Measurements from ENCODE around the gene MSH5. TPM values are rescaled to one million over a fixed set of nuclear protein-coding genes. Genes with fewer than 3 reads are reported as not detected.

Gene MSH5
- total RNA-seq, 2 donors from 2014 or later = 13.3 to 34.2 TPM

DNA sequence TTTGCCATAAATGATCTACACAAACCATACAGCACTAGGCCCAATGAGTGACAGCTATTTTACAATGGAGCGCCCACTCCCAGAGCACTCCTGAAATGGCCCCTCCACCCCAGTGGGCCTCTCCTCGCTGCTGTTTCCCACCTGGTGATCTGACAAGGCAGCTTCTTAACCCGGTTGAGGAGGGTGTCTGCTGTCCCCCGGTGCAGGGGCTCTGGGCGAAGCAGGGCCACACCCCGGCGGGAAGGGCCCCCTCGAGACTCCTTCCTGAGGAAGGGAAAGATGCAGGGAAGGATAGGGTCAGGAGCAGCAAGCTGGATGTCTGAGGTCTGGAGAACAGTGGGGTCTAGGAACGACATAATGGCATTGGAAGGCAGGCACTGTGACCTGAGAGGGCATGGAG is 46.9 kb upstream of the MSH5 start:
- DNase-seq = no peak

DNA sequence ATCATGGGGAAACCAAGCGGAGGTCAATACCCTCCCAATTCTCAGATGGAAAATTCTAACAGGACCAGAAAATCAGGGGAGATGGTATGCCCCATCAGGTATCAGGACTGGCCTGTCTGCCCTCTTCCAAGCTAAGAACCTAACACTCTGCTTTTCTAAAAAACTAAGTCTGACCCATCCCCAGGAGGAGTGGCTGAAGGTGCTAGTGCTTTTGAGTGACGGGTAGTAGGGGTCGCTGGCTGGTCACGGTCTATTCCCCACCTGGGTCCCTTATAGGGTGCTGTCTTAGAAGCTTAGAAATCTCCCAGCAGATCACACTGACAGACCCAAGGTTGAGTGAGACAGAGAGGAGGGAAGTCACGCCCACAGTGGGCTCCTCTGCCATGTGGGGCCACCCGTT is 46.3 kb upstream of the MSH5 start:
- TF ChIP-seq, protein P1, sequence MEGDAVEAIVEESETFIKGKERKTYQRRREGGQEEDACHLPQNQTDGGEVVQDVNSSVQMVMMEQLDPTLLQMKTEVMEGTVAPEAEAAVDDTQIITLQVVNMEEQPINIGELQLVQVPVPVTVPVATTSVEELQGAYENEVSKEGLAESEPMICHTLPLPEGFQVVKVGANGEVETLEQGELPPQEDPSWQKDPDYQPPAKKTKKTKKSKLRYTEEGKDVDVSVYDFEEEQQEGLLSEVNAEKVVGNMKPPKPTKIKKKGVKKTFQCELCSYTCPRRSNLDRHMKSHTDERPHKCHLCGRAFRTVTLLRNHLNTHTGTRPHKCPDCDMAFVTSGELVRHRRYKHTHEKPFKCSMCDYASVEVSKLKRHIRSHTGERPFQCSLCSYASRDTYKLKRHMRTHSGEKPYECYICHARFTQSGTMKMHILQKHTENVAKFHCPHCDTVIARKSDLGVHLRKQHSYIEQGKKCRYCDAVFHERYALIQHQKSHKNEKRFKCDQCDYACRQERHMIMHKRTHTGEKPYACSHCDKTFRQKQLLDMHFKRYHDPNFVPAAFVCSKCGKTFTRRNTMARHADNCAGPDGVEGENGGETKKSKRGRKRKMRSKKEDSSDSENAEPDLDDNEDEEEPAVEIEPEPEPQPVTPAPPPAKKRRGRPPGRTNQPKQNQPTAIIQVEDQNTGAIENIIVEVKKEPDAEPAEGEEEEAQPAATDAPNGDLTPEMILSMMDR (IDR thresholded peaks at IDR 0.05) = no peak
- Histone ChIP-seq H3K36me3 (peaks cover 5% of the 10 kb centered on the region), H3K27me3 (no peaks in the 10 kb centered on the region), H3K9me3 (no peaks in the 10 kb centered on the region), H3K27ac (no peak overlapping the region), H3K9ac (ENCODE audit: low read depth in 2 of 2, low read length in 2 of 2) (no peak overlapping the region), H3K4me3 (no peak overlapping the region), H3K4me1 (no peaks in the 10 kb centered on the region)
- intact Hi-C loops (cut with DNase I) = no loop called here
- DNase-seq = no peak

More for the DNA sequence above, 46.9 kb upstream of the MSH5 start:
- Histone ChIP-seq H3K36me3 (peaks cover 10% of the 10 kb centered on the region), H3K27me3 (no peaks in the 10 kb centered on the region), H3K9ac (ENCODE audit: low read depth in 2 of 2, low read length in 2 of 2) (no peak overlapping the region), H3K4me1 (no peaks in the 10 kb centered on the region), H3K4me3 (no peak overlapping the region), H3K9me3 (no peaks in the 10 kb centered on the region), H3K27ac (no peak overlapping the region)
- intact Hi-C loops (cut with DNase I) = no loop called here
- TF ChIP-seq, protein P1 (IDR thresholded peaks at IDR 0.05) = no peak

DNA sequence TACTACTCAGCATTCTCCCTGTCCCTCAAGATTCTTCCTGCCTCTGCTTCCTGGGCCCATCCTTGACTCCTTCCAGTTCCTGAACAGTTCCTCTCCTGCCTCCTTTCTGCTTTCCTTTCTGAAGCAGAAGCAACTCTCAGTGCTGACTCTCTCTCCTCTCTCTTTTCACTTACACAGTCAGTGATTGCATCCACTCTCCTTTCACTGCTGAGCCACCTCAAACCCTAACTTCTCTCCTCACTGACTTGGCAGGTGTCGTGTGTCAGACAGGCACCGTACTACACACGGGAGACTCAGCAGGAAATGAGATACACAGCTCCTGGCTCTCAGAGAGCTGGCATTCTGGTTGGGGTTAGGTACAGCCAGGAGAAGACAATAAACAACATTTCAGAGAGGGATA is 42.2 kb upstream of the MSH5 start:
- Histone ChIP-seq H3K36me3 (no peaks in the 10 kb centered on the region), H3K27ac (no peak overlapping the region), H3K27me3 (no peaks in the 10 kb centered on the region), H3K9me3 (no peaks in the 10 kb centered on the region), H3K4me3 (no peak overlapping the region), H3K9ac (ENCODE audit: low read depth in 2 of 2, low read length in 2 of 2) (no peak overlapping the region), H3K4me1 (peaks cover 12% of the 10 kb centered on the region)
- intact Hi-C loops (cut with DNase I) = no loop called here
- no peak for DNase-seq
- TF ChIP-seq, protein P1 (IDR thresholded peaks at IDR 0.05) = no peak

DNA sequence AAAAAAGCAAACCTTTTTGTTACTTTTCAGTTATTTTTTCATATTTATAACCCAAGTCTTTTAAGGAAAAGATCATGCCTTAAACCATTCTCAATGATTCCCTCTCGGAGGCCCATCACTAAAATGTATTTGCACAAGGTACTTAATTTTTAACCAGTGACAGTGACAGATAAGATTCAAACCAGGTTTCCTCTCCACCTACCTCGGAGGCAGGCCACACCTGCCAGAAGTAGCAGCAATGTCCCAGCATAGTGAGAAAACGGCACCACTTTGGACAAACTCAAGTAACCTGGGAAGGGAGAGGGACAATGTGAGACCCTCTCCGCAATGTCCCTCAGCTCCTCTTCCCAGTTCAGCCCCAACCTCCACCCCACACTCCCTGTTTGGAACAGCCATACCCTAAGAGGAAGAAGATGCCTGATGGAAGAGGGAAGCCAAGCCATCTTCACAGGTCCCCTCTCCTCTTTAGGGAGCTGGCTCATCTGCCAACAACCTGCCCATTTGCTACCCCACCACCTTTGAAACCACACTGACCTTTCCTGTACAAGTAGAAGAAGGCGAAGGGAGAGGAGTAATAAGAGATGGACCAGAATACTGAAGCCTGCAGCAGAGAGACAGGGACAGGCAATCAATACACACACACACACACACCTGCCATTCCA is 38.9 kb upstream of the MSH5 start:
- no peak overlapping the region for H3K27ac ChIP-seq
- no peak for DNase-seq
- peaks cover 12% of the 10 kb centered on the region for H3K4me1 ChIP-seq
- TF ChIP-seq, protein P1 (IDR thresholded peaks at IDR 0.05) = no peak
- H3K4me3 ChIP-seq = no peak overlapping the region
- H3K9ac ChIP-seq (ENCODE audit: low read depth in 2 of 2, low read length in 2 of 2) = peak overlapping the region in 1 of 2 donors; percentile 99
- no peaks in the 10 kb centered on the region for H3K36me3 ChIP-seq
- no peaks in the 10 kb centered on the region for H3K27me3 ChIP-seq
- intact Hi-C loops (cut with DNase I) = loop anchor here (5.0 kb wide), 1 partner anchor 36 kb away; the partner anchor contains the start of gene CLIC1
- no peaks in the 10 kb centered on the region for H3K9me3 ChIP-seq

DNA sequence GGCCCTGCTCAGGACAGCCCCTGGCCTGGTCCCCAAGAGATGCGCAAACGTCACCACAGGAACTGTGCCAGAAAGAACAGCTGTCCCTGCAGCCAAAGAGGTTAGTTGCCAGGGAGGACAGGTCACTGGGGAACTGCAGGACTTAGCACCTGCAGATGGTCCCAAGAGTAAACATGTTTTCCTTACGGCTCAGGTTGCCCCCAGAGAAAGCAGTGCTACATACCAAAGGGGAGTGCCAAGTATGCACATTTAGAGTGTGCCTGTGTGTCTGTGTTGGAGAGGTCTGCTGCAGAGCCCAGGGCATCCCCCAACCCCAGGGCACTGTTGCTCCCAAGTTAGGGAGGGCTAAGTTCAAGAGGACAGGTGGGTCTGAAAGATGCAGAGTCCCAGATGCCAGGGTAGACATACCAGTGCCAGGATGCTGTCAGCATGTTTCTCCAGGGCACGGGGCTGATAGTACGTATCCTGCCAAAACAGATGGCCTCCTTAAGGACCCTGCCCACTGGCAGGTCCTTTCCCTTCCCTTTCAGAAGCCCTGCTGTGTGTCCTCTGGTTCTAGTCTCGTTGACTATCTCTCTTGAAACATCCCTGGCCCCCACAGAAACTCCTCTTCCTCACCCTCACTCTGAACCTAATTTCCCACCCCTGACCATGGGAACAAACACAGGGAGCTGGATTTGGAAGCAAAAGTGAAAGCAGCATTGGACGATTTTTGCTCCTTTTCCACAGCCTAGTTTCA is 38.0 kb upstream of the MSH5 start:
- H3K36me3 ChIP-seq = no peaks in the 10 kb centered on the region
- H3K9ac ChIP-seq (ENCODE audit: low read depth in 2 of 2, low read length in 2 of 2) = peak overlapping the region; percentile 91 to 99
- H3K4me3 ChIP-seq = peak overlapping the region; percentile 48
- H3K9me3 ChIP-seq = no peaks in the 10 kb centered on the region
- H3K27ac ChIP-seq = peak overlapping the region; percentile 95
- no peak for DNase-seq
- TF ChIP-seq, protein P1 (IDR thresholded peaks at IDR 0.05) = no peak
- intact Hi-C loops (cut with DNase I) = loop anchor here (5.0 kb wide), 1 partner anchor 35 kb away; the partner anchor contains the start of gene CLIC1
- peaks cover 12% of the 10 kb centered on the region for H3K4me1 ChIP-seq
- H3K27me3 ChIP-seq = no peaks in the 10 kb centered on the region
